Ishikawa (cell line): Measurements from ENCODE around the gene LRFN4.

Experiments used
- TAF1 ChIP-seq: IDR thresholded peaks from 2 replicates; pipeline ENCODE4 v1.6.1; 2012; ENCODE audit warnings: low read depth, mild to moderate bottlenecking
- TF ChIP-seq, protein P1 (sequence below): IDR thresholded peaks from 2 replicates; pipeline ENCODE4 v1.6.1; 2012; ENCODE audit warnings: low read depth, mild to moderate bottlenecking

DNA sequence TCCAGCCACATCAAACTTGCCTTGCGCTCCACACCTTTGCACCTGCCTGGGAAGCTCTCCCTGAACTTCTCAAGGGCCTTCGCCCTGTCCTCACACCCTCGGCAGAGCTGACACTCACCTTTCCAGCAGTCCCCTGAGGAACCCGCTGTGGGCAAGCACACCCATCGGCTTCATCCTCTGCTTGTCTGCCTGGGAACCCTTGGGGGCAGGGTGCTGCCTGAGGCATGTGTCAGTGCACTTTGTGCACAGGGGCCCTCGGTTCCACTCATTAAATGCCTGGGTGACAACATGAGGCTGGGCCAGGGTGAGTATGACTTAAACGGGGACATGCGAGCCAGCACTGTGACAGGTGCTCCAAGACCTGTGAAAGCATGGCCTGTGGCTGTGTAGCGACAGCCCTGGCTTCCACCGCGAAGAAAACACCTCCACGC, 2.6 kb upstream of the LRFN4 start:
- TF ChIP-seq, protein P1, sequence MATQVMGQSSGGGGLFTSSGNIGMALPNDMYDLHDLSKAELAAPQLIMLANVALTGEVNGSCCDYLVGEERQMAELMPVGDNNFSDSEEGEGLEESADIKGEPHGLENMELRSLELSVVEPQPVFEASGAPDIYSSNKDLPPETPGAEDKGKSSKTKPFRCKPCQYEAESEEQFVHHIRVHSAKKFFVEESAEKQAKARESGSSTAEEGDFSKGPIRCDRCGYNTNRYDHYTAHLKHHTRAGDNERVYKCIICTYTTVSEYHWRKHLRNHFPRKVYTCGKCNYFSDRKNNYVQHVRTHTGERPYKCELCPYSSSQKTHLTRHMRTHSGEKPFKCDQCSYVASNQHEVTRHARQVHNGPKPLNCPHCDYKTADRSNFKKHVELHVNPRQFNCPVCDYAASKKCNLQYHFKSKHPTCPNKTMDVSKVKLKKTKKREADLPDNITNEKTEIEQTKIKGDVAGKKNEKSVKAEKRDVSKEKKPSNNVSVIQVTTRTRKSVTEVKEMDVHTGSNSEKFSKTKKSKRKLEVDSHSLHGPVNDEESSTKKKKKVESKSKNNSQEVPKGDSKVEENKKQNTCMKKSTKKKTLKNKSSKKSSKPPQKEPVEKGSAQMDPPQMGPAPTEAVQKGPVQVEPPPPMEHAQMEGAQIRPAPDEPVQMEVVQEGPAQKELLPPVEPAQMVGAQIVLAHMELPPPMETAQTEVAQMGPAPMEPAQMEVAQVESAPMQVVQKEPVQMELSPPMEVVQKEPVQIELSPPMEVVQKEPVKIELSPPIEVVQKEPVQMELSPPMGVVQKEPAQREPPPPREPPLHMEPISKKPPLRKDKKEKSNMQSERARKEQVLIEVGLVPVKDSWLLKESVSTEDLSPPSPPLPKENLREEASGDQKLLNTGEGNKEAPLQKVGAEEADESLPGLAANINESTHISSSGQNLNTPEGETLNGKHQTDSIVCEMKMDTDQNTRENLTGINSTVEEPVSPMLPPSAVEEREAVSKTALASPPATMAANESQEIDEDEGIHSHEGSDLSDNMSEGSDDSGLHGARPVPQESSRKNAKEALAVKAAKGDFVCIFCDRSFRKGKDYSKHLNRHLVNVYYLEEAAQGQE, result no peak
- no peak for TF ChIP-seq TAF1
